Thoracic aorta (tissue), 2 donors: ENCODE data around the gene CLSTN2. TPM values are rescaled to one million over a fixed set of nuclear protein-coding genes. Genes with fewer than 3 reads are reported as not detected.
"Not testable (repeated sequence)": the region's sequence is repeated elsewhere in the genome, so short reads cannot be mapped to it uniquely, and the experiment has no call there.

ENCODE experiments used
- ATAC-seq: fragments of 150-250 bp; one replicate; pipeline ENCODE4 v1.8.0; 2017; ENCODE audit warnings: low read depth; ENCODE audit not compliant: insufficient number of reproducible peaks, low FRiP score
- DNase-seq: peaks from one replicate; pipeline ENCODE4 v3.0.0-alpha.2; 2020; ENCODE audit warnings: low spot score
- H3K27ac ChIP-seq, 2 donors: fragments of 200-600 bp; sonication (generic); 1 replicate in 1 of 2; 2 replicates in 1 of 2; pipeline ENCODE4 v1.5.1; 2016; ENCODE audit warnings: mild to moderate bottlenecking in 2 of 2, moderate library complexity in 2 of 2
- H3K27me3 ChIP-seq: fragments of 200-600 bp; sonication (generic); replicated peaks from 2 replicates; pipeline ENCODE4 v1.6.0; 2016; ENCODE audit warnings: mild to moderate bottlenecking; ENCODE audit not compliant: insufficient read depth
- H3K36me3 ChIP-seq: fragments of 200-600 bp; sonication (generic); one replicate; pipeline ENCODE4 v1.5.1; 2016
- H3K4me1 ChIP-seq, 2 donors: fragments of 200-600 bp; sonication (generic); 1 replicate in 1 of 2; 2 replicates in 1 of 2; pipeline versions ENCODE4 v1.5.1 to v1.6.0; 2016; ENCODE audit warnings: low read depth in 2 of 2, mild to moderate bottlenecking in 1 of 2; ENCODE audit not compliant: control insufficient read depth in 1 of 2
- H3K4me3 ChIP-seq: fragments of 200-600 bp; sonication (generic); 2 replicates; pipeline ENCODE4 v1.5.1; 2016; ENCODE audit warnings: mild to moderate bottlenecking
- H3K9me3 ChIP-seq: fragments of 200-600 bp; sonication (generic); 2 replicates; pipeline ENCODE4 v1.5.1; 2016
- CTCF ChIP-seq: fragments of 200-600 bp; sonication (generic); IDR thresholded peaks from one replicate; pipeline ENCODE4 v1.5.1; 2019; ENCODE audit warnings: antibody characterized with exemption
- total RNA-seq, 2 donors: library from RNA; depleted of rRNA; stranded (reverse); fragments of >200 nt; gene quantifications; one replicate each; pipeline versions ENCODE4 v1.1.0 to v1.2.3, GENCODE V29; 2016

CLSTN2 gene
- total RNA-seq, 2 donors from 2014 or later: 7.6 to 15.7 TPM

- DNase-seq (no peak), ATAC-seq (no peak)
- no peak overlapping the region for H3K4me3 ChIP-seq
- H3K4me1 ChIP-seq: peaks cover 14 to 21% of the 10 kb centered on the region in 2 donors
- H3K36me3 ChIP-seq: no peaks in the 10 kb centered on the region
- H3K27ac ChIP-seq: no peak overlapping the region
- H3K27me3 ChIP-seq: no peaks in the 10 kb centered on the region
- H3K9me3 ChIP-seq: no peaks in the 10 kb centered on the region
- TF ChIP-seq CTCF: no peak
Observed at GRCh38 chr3:140423146-140423545, 488.2 kb downstream of the CLSTN2 start.

- H3K4me3 ChIP-seq, H3K27ac ChIP-seq, H3K36me3 ChIP-seq, DNase-seq, H3K27me3 ChIP-seq, H3K9me3 ChIP-seq, ATAC-seq: not testable (repeated sequence)
- H3K4me1 ChIP-seq: peaks cover 14 to 21% of the 10 kb centered on the region in 2 donors
Observed at GRCh38 chr3:140423574-140423973, 488.6 kb downstream of the CLSTN2 start.

DNA sequence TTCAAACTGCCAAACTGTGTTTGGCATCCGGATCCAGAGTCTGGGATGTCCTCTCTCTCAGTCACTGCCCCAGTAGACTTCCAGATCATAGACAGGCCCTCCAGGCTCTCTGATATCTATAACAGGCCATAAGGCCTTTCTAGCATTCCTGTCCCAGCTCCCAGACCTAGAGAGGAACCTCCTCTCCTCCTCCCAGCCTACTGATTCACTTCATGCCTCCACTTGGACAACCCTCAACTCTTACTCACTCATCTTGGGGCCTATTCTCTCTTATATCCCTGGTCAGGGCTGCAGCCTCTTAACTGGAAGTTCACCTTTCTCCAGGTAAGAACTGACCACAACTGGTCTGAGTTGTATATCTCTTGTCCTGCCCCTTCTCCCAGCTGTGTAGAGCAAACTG lies 489.2 kb downstream of the CLSTN2 start:
- ATAC-seq (no peak), DNase-seq (no peak)
- Histone ChIP-seq H3K27me3 (no peaks in the 10 kb centered on the region), H3K4me3 (no peak overlapping the region), H3K4me1 (peaks cover 14 to 21% of the 10 kb centered on the region in 2 donors), H3K27ac (no peak overlapping the region), H3K36me3 (no peaks in the 10 kb centered on the region), H3K9me3 (no peaks in the 10 kb centered on the region)
- TF ChIP-seq CTCF: no peak

- no peak overlapping the region for H3K27ac ChIP-seq
- peaks cover 14 to 21% of the 10 kb centered on the region in 2 donors for H3K4me1 ChIP-seq
- no peak for TF ChIP-seq CTCF
- H3K9me3 ChIP-seq: no peaks in the 10 kb centered on the region
- H3K36me3 ChIP-seq: no peaks in the 10 kb centered on the region
- H3K4me3 ChIP-seq: no peak overlapping the region
- DNase-seq (no peak), ATAC-seq (no peak)
- H3K27me3 ChIP-seq: no peaks in the 10 kb centered on the region
Observed at GRCh38 chr3:140424726-140425125, 489.7 kb downstream of the CLSTN2 start.

DNA sequence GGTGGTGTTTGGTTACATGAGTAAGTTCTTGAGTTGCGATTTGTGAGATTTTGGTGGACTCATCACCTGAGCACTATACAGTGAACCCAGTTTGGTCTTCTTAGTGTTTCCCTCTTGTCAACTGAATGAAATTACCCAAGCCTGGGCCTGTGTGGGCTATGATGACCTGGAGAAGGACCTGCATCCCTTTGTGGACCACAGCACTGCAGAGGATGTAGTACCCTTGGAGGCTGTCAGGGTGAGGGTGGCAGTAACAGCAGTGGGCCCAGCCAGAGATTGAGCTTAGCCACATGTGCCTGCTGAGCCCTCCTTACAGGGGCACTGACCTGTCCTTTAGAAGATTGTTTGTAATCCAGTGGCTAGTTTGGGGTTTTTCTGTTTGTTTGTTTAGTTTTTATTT lies 492.8 kb downstream of the CLSTN2 start:
- Histone ChIP-seq H3K4me3 (no peak overlapping the region), H3K9me3 (no peaks in the 10 kb centered on the region), H3K36me3 (no peaks in the 10 kb centered on the region), H3K27ac (no peak overlapping the region), H3K27me3 (no peaks in the 10 kb centered on the region), H3K4me1 (peaks cover 4 to 8% of the 10 kb centered on the region in 2 donors)
- ATAC-seq (no peak), DNase-seq (no peak)
- TF ChIP-seq CTCF: no peak

GRCh38 chr3:140428380-140428779 lies 493.4 kb downstream of the CLSTN2 start:
- H3K27me3 ChIP-seq: no peaks in the 10 kb centered on the region
- H3K4me1 ChIP-seq: peaks cover 1 to 4% of the 10 kb centered on the region in 2 donors
- H3K4me3 ChIP-seq: no peak overlapping the region
- DNase-seq: no peak
- H3K9me3 ChIP-seq: no peaks in the 10 kb centered on the region
- ATAC-seq: no peak
- H3K36me3 ChIP-seq: no peaks in the 10 kb centered on the region
- H3K27ac ChIP-seq: no peak overlapping the region
- no peak for TF ChIP-seq CTCF
